NCI-H524 (cell line): Measurements from ENCODE around the gene APC2.

Experiments
- DNase-seq, 2 experiments: peaks; one replicate each; lab custom pipeline; 2025; lab: John Stamatoyannopoulos, UW

APC2 gene

DNA sequence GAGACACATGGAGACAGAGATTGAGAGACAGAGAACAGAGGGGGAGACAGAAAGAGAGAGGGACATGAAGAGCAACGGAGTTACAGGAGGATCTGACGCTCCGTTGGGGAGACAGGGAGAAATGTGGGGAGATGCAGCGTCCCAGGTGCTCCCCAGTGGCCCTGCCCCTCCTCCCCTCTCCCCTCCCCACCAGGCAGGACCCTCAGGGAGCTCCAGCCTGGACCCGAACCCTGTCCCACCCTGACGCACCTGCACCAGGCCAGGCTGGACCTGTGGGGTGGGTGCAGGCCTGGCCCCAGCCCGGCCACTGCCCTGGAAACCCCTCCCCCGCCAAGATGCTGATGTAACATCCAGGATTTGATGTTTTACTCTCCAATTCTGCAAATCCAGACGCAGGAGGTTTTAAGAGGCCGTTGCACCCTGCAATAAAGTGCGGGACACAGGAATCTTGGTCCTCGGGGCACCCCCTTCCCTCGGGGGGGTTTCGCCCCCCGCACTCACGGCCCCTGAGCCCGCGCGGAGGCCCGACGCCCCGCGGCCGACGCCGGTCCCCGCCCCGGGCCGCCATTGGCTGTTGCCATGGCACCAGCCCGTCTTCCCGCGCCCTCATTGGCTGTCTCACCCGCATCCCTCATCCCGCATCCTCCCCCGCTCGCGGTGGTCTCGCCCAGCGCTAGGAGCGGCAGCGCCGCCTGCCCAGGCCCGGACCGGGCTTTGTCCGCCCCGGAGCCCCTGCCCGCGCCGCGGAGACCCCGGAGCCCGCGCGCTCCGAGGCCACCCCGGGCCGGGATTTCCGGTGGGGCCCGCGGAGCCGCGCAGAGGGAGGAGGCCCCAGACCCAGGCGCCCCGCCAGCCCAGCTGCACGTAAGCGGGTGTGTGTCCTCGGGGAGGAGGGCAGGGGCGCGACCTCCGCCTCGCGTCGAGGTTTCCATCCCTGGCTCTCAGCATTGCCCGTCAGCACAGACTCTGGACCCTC is at the start of gene APC2:
Gene APC2 (plus strand): TSS at position 655 of the 976 bp plus-strand sequence. CDS start 2,881 bp downstream, outside the sequence.
- DNase-seq, result peak; percentile 78 to 89

DNA sequence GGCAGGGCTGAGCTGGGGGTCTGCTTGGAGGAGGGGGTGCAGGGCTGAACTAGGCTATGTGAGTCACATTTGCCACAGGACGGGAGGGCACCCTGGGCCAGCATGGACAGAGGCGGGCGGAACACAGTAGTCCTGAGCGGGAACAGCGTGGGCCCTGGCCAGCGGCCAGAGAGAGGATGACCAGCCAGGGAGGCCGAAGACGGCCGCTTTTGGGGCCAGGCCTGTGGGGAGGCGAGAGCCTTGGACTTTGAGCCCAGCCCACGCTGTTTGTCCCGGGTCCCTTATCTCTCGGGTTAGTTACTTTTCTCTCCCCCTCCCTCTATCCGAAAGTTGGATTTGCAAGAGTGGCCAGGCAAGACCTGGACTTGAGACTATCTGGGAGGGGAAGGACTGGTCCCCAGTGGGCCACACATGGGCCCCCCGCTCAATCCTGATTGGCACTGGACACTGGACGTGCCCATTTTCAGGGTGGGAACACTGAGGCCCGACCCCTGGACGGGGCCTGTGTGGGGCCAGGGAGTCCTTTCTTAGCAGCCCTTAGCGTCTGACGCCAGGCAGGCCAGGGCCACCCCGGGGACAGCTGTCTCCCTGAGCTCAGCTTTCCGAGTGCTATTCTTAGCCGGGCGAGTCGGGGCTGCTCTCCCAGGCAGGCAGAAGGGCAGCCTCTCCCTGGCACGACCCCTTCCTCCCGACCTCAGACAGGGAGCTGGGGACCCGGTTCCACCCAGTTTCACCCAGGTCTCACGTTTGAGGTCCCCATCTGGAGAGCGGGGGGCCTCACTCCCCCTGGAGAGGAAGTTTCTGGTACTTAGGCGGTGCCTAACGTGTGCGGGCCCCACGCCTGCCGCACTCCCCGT is 49.4 kb upstream of the APC2 start:
- peak; percentile 44 to 64 for DNase-seq

- DNase-seq, result peak in 1 of 2 experiments; percentile 63
These were observed 48.6 kb upstream of the APC2 start, which contains the start of gene GAMT for GRCh38 chr19:1401138-1401888. TSS of gene GAMT (minus strand) at chr19:1401542. CDS start at chr19:1401476, 66 bp downstream.

GRCh38 chr19:1401889-1402217 is 48.1 kb upstream of the APC2 start:
- no peak for DNase-seq

DNA sequence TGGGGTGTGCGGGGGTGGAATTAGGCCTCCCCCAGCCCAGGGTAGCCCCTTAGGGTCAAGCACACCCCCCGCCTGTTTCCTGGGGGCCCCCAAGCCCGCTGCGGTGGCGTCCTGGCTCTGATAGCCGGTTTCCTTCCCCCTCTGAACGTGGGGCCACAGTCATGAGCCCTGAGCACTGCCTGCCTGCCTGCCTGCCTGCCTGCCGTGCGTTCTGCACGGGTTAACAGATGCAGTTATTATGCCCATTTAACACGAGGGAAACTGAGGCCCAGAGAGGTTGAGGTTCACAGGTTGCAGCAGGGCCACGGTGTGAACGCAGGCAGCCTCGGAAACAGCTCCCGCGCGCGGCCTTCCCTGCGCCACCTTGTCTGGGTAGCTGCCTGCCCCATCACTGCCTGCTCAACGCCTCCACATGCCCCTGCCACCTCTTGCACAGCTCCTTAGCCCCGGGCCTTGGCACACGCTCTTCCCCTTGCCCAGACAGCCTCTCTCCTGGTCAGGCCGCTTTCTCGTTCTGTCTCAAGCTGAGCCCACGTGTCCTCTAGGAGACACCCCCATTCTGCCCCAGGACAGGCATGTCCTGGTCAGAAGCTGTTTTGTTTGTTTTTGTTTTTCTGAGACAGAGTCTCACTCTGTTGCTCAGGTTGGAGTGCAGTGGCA is 47.4 kb upstream of the APC2 start:
- no peak for DNase-seq

DNA sequence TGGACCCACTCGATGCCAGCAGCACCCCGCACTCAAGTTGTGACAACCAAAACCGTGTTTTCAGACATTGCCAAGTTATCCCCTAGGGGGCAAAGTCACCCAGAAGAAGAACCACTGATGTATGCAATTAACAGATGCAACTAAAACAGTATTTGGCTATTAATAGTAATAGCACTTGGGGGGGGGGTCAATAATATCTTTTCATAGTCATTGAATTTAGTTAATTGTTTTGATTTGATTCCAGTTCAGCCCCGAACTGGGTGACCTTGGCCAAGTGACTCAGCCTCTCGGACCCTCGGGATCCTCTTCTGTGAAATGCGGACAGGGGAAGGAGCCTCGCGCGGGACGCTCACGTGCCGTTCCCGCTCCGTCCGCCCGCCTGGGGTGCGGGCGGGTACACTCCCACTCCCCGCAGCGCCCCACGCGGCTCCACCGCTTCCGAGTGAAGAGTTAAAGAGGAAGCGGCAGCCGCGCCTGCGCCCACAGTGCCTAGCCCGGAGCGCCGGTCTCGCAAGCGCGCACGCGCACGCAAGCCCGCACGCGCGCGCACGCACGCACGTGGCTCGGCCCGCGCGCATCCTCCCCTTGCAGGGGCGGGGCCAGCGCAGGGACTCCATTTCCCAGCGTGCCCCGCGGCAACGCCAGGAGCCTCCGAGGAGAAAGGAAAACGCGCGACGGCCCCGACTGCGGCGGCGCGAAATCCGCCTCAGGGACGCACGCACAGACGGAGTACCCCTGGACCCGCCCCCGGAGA is 43.0 kb upstream of the APC2 start:
- peak; percentile 99 for DNase-seq

GRCh38 chr19:1407528-1408299 is 42.2 kb upstream of the APC2 start, which contains the start of gene DAZAP1:
TSS of gene DAZAP1 (plus strand) at chr19:1407586. CDS start at chr19:1407774, 188 bp downstream.
- DNase-seq, result no peak

DNA sequence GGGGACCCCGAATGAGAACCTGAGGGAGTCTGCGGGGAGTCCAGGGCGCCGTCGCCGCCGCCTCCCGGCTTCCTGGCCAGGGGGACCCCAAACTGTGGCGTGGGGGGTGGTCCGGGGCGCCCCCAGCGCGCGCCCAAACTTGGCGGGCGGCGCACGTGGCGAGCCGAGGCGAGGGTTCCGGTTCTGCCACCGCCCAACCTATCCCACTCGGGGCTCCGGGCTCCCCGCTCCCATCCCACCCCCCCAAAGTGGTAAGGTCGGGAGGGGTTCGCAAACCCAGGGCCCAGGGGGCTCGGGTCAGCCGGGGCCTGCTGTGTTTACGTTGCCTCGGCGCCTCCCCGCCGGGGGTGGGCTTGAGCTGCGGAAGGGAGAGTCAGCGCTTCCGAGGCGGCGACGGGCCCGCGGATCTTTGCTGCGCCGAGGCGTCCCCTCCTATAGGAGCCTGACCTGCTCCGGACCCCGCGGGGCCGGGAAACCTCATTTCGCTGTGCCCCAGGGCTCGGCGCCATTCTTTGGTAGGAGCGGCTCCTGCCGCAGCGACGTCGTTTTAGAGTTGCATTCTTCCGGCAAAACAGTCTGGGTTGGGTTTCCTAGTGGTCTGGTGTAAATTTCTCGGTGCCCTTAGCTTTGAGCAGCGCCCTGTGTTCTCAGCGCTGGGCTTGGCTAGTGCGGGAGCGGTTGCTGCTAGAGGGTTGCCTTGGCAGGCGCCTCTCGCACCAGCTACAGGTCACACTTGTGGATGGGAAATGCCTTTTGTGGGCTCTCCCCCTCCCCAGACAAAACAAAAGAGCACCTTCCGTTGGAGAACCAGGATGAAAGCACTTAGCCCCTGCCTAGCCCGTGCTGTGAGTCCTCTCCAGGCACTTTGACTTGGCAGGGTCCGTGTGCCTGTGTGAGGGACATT is 41.4 kb upstream of the APC2 start:
- no peak for DNase-seq

GRCh38 chr19:1409204-1410005 is 40.5 kb upstream of the APC2 start:
- no peak for DNase-seq

DNA sequence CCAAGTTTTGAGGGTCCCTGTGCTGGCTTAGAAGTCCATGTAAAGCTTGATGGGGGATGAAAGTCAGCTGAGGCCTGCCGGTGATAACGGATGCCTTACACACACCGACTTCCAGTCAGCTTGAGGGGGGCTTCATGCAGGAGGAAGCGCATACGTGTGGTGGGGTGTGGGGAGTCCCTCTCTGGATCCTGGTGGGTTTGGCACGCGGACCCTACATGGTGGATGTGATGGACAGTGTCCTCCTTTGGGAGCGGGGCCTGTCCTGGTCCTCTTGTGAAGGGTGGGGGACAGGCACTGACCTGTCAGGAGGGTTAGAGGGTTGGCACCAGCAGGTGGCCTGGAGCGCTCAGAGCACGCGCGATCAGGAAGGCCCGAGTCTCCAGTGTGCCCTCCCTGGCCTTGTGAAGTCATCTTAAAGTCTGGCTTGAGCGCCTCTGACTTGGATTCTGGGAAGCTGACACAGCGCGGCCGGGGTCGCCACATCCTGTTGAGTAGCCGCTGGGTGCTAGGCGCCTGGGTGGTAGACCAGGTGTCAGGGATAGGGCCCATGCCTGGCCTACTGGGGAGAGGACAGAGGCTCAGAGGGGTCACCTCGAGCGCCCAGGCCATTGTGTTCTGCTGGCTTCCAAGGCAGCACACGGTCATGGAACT is 39.7 kb upstream of the APC2 start:
- no peak for DNase-seq

- no peak for DNase-seq
These were observed 39.1 kb upstream of the APC2 start for GRCh38 chr19:1410789-1411188.

- peak in 1 of 2 experiments; percentile 34 for DNase-seq
These were observed 38.4 kb upstream of the APC2 start for GRCh38 chr19:1411255-1412191.

GRCh38 chr19:1412323-1412923 is 37.5 kb upstream of the APC2 start:
- no peak for DNase-seq

GRCh38 chr19:1412995-1413800 is 36.7 kb upstream of the APC2 start:
- no peak for DNase-seq
